SU-DHL-6 (cell line): ENCODE results near the gene DNAL1.

ENCODE experiments used
- H2AFZ ChIP-seq: fragments of 200-600 bp; sonication (generic); 2 replicates; pipeline ENCODE4 v1.6.1; 2014; ENCODE audit warnings: low read depth, mild to moderate bottlenecking, moderate library complexity, mixed read lengths, antibody characterized with exemption, low read length; ENCODE audit not compliant: severe bottlenecking
- H3F3A ChIP-seq: fragments of 200-600 bp; shearing (Covaris generic); 2 replicates; pipeline ENCODE4 v1.6.0; 2016; ENCODE audit warnings: antibody characterized with exemption, mild to moderate bottlenecking; ENCODE audit not compliant: insufficient read depth
- H3K27ac ChIP-seq: fragments of 200-600 bp; sonication (generic); 2 replicates; pipeline ENCODE4 v1.5.1; 2016; ENCODE audit warnings: low read depth, mild to moderate bottlenecking, low read length, moderate library complexity, mixed read lengths
- H3K27me3 ChIP-seq: fragments of 200-600 bp; sonication (generic), shearing (Covaris generic); 2 replicates; pipeline ENCODE4 v1.6.0; 2014; ENCODE audit warnings: mild to moderate bottlenecking, low read length
- H3K36me3 ChIP-seq: fragments of 200-600 bp; sonication (generic); 2 replicates; pipeline ENCODE4 v1.6.1; 2014; ENCODE audit warnings: mild to moderate bottlenecking, low read length, mixed read lengths
- H3K4me2 ChIP-seq: fragments of 300-600, 200-600 bp; shearing (Covaris generic), sonication (generic); 2 replicates; pipeline ENCODE4 v1.6.0; 2014; ENCODE audit warnings: low read length, low read depth, mild to moderate bottlenecking; ENCODE audit not compliant: poor library complexity, severe bottlenecking
- H3K4me3 ChIP-seq: fragments of 200-600 bp; sonication (generic); 2 replicates; pipeline ENCODE4 v1.5.1; 2014; ENCODE audit warnings: antibody characterized with exemption, low read length, mild to moderate bottlenecking, mixed read lengths; ENCODE audit not compliant: insufficient read depth, poor library complexity, severe bottlenecking
- H3K79me2 ChIP-seq: fragments of 200-600 bp; sonication (generic); 2 replicates; pipeline ENCODE4 v1.6.1; 2014; ENCODE audit warnings: mild to moderate bottlenecking, low read length, moderate library complexity; ENCODE audit not compliant: insufficient read depth
- H3K9ac ChIP-seq: fragments of 200-600 bp; sonication (generic); 2 replicates; pipeline ENCODE4 v1.7.0; 2014; ENCODE audit warnings: mild to moderate bottlenecking, low read length
- H3K9me2 ChIP-seq: fragments of 200-600 bp; sonication (generic); replicated peaks from 2 replicates; pipeline ENCODE4 v1.6.1; 2014; ENCODE audit warnings: low read length; ENCODE audit not compliant: insufficient read depth
- H3K9me3 ChIP-seq: fragments of 200-600 bp; sonication (generic); 2 replicates; pipeline ENCODE4 v1.6.1; 2014; ENCODE audit warnings: low read length, mixed read lengths; ENCODE audit not compliant: insufficient read depth
- H4K20me1 ChIP-seq: fragments of 200-600 bp; sonication (generic); 2 replicates; pipeline ENCODE4 v1.6.1; 2014; ENCODE audit warnings: low read depth, mild to moderate bottlenecking, antibody characterized with exemption, low read length, moderate library complexity, mixed read lengths
- EZH2phosphoT487 ChIP-seq: fragments of 200-600 bp; sonication (generic), shearing (Covaris generic); conservative IDR thresholded peaks from 2 replicates; pipeline ENCODE4 v1.6.1; 2018; ENCODE audit warnings: mild to moderate bottlenecking, antibody characterized with exemption, low read length, moderate library complexity, mixed read lengths
- TF ChIP-seq, protein P1 (sequence below): fragments of 200-600 bp; sonication (generic); IDR thresholded peaks from one replicate; pipeline ENCODE4 v1.5.1; 2017; ENCODE audit warnings: antibody characterized with exemption, mild to moderate bottlenecking, low read length, moderate library complexity; ENCODE audit not compliant: insufficient read depth, poor library complexity, severe bottlenecking

Gene DNAL1

DNA sequence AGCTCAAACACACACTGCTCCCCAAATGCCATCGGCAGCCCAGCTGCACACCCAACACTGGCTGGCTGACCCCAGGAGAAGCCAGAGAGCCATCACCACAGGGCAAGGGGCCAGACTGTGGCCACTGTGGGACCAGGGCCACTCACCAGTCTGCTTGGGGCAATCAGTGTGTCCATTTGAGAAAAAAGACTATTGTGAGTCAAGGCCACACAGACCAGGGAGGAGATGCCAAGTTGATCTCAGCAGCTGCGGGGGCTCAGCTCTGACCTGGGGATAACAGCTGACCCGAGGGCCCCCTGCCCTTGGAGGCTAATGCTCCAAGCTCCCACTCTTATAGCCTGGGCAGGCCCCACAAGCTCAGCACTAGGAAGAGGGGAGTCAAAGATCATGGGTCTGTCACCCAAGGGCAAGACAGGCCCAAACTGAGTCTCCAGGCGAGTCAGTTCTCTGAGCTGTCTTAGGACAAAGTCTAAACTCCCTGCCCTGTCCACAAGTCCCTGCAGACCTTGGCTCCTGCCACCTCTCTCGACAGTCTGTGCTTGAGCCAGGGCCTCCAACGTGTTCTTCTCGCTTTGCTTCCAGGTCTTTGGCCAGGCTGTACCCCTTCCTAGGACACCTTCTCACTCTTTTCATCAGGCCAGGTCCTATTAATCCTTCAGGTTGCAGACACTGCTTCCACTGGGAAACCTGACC is 99.5 kb downstream of the DNAL1 start:
- H3K4me2 ChIP-seq, result peak overlapping the region; percentile 58
- H4K20me1 ChIP-seq, result peaks cover 16% of the 10 kb centered on the region

DNA sequence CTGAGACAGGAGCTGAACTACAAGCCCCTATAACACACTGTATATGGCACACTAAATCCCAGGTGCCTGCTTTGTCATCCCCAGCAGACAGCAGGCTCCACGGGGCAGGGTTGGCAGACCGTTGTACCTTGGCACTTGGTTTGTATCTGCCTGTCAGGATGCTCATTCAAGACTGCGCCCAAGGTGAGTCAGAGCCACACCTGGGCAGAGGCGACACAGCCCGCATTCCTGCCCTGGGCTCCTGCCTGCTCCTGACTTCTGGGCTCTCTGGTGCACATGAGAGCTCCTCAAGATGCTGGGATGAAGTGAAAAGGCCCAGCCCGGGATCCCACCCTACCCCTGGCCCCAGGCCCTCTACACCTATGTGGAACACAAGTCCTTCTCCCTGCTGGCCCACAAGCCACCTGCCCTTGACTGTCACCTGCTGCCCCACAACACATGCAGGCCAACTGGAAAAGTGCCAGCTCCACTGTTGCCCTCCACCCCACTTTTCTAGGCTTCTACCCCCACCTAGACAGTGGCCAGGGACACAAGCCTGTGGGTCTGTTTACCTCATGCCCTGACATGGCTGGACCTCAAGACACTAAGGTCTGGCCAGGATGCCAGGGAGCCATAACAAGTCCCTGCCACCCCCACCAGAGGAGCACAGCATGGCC is 100.2 kb downstream of the DNAL1 start:
- Histone ChIP-seq H3K27ac (peak overlapping the region; percentile 84), H3K79me2 (peaks cover 100% of the 10 kb centered on the region), H4K20me1 (peaks cover 16% of the 10 kb centered on the region), H3K4me3 (no peak overlapping the region), H3K27me3 (no peaks in the 10 kb centered on the region), H3F3A (0 out of 2 replicates have a peak, but pooled peaks cover 13% of the 10 kb centered on the region), H3K36me3 (no peaks in the 10 kb centered on the region), H2AFZ (no peak overlapping the region), H3K9ac (peak overlapping the region; percentile 49), H3K9me2 (no peaks in the 10 kb centered on the region), H3K9me3 (no peaks in the 10 kb centered on the region), H3K4me2 (peak overlapping the region; percentile 58)
- TF ChIP-seq, protein P1, sequence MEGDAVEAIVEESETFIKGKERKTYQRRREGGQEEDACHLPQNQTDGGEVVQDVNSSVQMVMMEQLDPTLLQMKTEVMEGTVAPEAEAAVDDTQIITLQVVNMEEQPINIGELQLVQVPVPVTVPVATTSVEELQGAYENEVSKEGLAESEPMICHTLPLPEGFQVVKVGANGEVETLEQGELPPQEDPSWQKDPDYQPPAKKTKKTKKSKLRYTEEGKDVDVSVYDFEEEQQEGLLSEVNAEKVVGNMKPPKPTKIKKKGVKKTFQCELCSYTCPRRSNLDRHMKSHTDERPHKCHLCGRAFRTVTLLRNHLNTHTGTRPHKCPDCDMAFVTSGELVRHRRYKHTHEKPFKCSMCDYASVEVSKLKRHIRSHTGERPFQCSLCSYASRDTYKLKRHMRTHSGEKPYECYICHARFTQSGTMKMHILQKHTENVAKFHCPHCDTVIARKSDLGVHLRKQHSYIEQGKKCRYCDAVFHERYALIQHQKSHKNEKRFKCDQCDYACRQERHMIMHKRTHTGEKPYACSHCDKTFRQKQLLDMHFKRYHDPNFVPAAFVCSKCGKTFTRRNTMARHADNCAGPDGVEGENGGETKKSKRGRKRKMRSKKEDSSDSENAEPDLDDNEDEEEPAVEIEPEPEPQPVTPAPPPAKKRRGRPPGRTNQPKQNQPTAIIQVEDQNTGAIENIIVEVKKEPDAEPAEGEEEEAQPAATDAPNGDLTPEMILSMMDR, result no peak
- TF ChIP-seq EZH2phosphoT487, result no peak

More for the DNA sequence above, 99.5 kb downstream of the DNAL1 start:
- 0 out of 2 replicates have a peak, but pooled peaks cover 13% of the 10 kb centered on the region for H3F3A ChIP-seq
- H3K79me2 ChIP-seq, result peaks cover 100% of the 10 kb centered on the region
- H3K9me2 ChIP-seq, result no peaks in the 10 kb centered on the region
- no peaks in the 10 kb centered on the region for H3K9me3 ChIP-seq
- H3K27me3 ChIP-seq, result no peaks in the 10 kb centered on the region
- no peaks in the 10 kb centered on the region for H3K36me3 ChIP-seq
- H2AFZ ChIP-seq, result no peak overlapping the region
- peak overlapping the region; percentile 84 for H3K27ac ChIP-seq
- H3K4me3 ChIP-seq, result no peak overlapping the region
- H3K9ac ChIP-seq, result peak overlapping the region; percentile 49
- TF ChIP-seq, protein P1, result no peak

- Histone ChIP-seq H3K79me2 (peaks cover 100% of the 10 kb centered on the region), H3K4me3 (no peak overlapping the region), H2AFZ (no peak overlapping the region), H3K9me3 (no peaks in the 10 kb centered on the region), H3K27me3 (no peaks in the 10 kb centered on the region), H4K20me1 (peaks cover 16% of the 10 kb centered on the region), H3K9ac (peak overlapping the region; percentile 49), H3F3A (0 out of 2 replicates have a peak, but pooled peaks cover 13% of the 10 kb centered on the region), H3K9me2 (no peaks in the 10 kb centered on the region), H3K27ac (peak overlapping the region; percentile 84), H3K4me2 (peak overlapping the region; percentile 58), H3K36me3 (no peaks in the 10 kb centered on the region)
- TF ChIP-seq EZH2phosphoT487, result no peak
- TF ChIP-seq, protein P1, result no peak
Measured at GRCh38 chr14:73745571-73746519, 101.1 kb downstream of the DNAL1 start.
